Ascending aorta (tissue), 2 donors: ENCODE data around the gene KIDINS220. TPM values are rescaled to one million over a fixed set of nuclear protein-coding genes. Genes with fewer than 3 reads are reported as not detected.
A peak's percentile ranks its signal among the peaks of the same experiment; 100 is the strongest.

ENCODE experiments used
- DNase-seq, 2 donors: peaks; one replicate each; pipeline ENCODE4 v3.0.0-alpha.2; 2019; ENCODE audit warnings: low spot score in 2 of 2
- H3K27ac ChIP-seq, 2 donors: fragments of 200-600 bp; sonication (generic); one replicate each; pipeline ENCODE4 v1.5.1; 2016 to 2017; ENCODE audit warnings: mild to moderate bottlenecking in 1 of 2
- H3K27me3 ChIP-seq: fragments of 200-600 bp; sonication (generic); one replicate; pipeline ENCODE4 v1.5.1; 2017
- H3K36me3 ChIP-seq, 2 donors: fragments of 200-600 bp; sonication (generic); one replicate each; pipeline ENCODE4 v1.5.1; 2016
- H3K4me1 ChIP-seq, 2 donors: fragments of 200-600 bp; sonication (generic); one replicate each; pipeline ENCODE4 v1.5.1; 2016 to 2017; ENCODE audit warnings: mild to moderate bottlenecking in 1 of 2
- H3K4me3 ChIP-seq, 2 donors: fragments of 200-600 bp; sonication (generic); one replicate each; pipeline ENCODE4 v1.5.1; 2016 to 2017; ENCODE audit warnings: mild to moderate bottlenecking in 1 of 2
- H3K9me3 ChIP-seq, 2 donors: fragments of 200-600 bp; sonication (generic); one replicate each; pipeline ENCODE4 v1.5.1; 2016
- intact Hi-C: fragments of 100-400 bp; cut with DNase I; formaldehyde crosslinking; loops from one replicate; pipeline ENCODE4 v1.15.1; 2023
- total RNA-seq: library from RNA; depleted of rRNA; stranded (reverse); fragments of >200 nt; gene quantifications from one replicate; pipeline ENCODE4 v1.1.0, GENCODE V29; 2016
- TF ChIP-seq, protein P1 (sequence below), 3 experiments: fragments of 200-600 bp in 2 of 3; fragments of 450-650 bp in 1 of 3; sonication (generic) in 2 of 3; IDR thresholded peaks; one replicate each; pipeline ENCODE4 v1.5.1; 2016 to 2019; ENCODE audit warnings: antibody characterized with exemption in 3 of 3, mild to moderate bottlenecking in 1 of 3, moderate library complexity in 1 of 3

Gene KIDINS220
- total RNA-seq, 1 donor from 2014 or later = 59.1 TPM

- no peak overlapping the region for H3K27ac ChIP-seq
Measured at GRCh38 chr2:8882094-8882493, 44.7 kb upstream of the KIDINS220 start.

DNA sequence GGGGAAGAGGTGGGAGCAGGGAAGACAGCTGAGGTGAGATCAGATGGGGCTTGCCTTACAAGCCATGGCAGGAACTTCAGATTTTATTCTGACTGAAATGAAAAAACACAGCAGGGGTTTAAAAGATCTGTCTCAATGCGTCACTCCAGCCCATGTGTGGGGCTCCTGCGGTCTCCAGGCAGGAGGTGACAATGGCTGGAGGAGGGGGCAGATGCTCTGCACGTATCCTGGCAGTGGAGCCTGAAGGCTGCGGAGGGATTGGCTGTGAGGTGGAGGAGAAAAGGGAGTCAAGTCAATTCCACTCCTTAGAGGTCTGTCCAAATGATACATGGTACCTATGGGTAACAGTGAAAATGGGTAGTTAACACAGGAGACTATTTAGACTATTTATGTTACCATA is 40.5 kb upstream of the KIDINS220 start:
- H3K4me1 ChIP-seq = no peaks in the 10 kb centered on the region
- TF ChIP-seq, protein P1, sequence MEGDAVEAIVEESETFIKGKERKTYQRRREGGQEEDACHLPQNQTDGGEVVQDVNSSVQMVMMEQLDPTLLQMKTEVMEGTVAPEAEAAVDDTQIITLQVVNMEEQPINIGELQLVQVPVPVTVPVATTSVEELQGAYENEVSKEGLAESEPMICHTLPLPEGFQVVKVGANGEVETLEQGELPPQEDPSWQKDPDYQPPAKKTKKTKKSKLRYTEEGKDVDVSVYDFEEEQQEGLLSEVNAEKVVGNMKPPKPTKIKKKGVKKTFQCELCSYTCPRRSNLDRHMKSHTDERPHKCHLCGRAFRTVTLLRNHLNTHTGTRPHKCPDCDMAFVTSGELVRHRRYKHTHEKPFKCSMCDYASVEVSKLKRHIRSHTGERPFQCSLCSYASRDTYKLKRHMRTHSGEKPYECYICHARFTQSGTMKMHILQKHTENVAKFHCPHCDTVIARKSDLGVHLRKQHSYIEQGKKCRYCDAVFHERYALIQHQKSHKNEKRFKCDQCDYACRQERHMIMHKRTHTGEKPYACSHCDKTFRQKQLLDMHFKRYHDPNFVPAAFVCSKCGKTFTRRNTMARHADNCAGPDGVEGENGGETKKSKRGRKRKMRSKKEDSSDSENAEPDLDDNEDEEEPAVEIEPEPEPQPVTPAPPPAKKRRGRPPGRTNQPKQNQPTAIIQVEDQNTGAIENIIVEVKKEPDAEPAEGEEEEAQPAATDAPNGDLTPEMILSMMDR (IDR thresholded peaks at IDR 0.05) = no peak
- intact Hi-C loops = loop anchor here (10.0 kb wide), 1 partner anchor 457 kb away; no protein-coding TSS in a partner anchor

More at GRCh38 chr2:8882094-8882493, 44.7 kb upstream of the KIDINS220 start:
- intact Hi-C loops = no loop called here
- no peaks in the 10 kb centered on the region for H3K4me1 ChIP-seq
- no peak overlapping the region for H3K4me3 ChIP-seq
- no peaks in the 10 kb centered on the region for H3K27me3 ChIP-seq
- TF ChIP-seq, protein P1 (IDR thresholded peaks at IDR 0.05) = no peak
- H3K36me3 ChIP-seq = peaks cover 3 to 21% of the 10 kb centered on the region in 2 donors
- no peaks in the 10 kb centered on the region for H3K9me3 ChIP-seq
- no peak for DNase-seq

GRCh38 chr2:8877332-8877731 is 39.9 kb upstream of the KIDINS220 start:
- intact Hi-C loops = loop anchor here (10.0 kb wide), 1 partner anchor 457 kb away; no protein-coding TSS in a partner anchor
- no peak overlapping the region for H3K27ac ChIP-seq
- DNase-seq = no peak
- peaks cover 3 to 36% of the 10 kb centered on the region in 2 donors for H3K36me3 ChIP-seq
- H3K4me3 ChIP-seq = no peak overlapping the region
- no peaks in the 10 kb centered on the region for H3K4me1 ChIP-seq
- TF ChIP-seq, protein P1 (IDR thresholded peaks at IDR 0.05) = no peak
- H3K9me3 ChIP-seq = no peaks in the 10 kb centered on the region
- no peaks in the 10 kb centered on the region for H3K27me3 ChIP-seq

More for the DNA sequence above, 40.5 kb upstream of the KIDINS220 start:
- peaks cover 3 to 37% of the 10 kb centered on the region in 2 donors for H3K36me3 ChIP-seq
- no peak overlapping the region for H3K27ac ChIP-seq
- H3K27me3 ChIP-seq = no peaks in the 10 kb centered on the region
- no peak for DNase-seq
- no peaks in the 10 kb centered on the region for H3K9me3 ChIP-seq
- H3K4me3 ChIP-seq = no peak overlapping the region

GRCh38 chr2:8876628-8877027 is 39.2 kb upstream of the KIDINS220 start:
- Histone ChIP-seq H3K9me3 (no peaks in the 10 kb centered on the region), H3K4me3 (no peak overlapping the region), H3K4me1 (no peaks in the 10 kb centered on the region), H3K36me3 (peaks cover 3 to 32% of the 10 kb centered on the region in 2 donors), H3K27me3 (no peaks in the 10 kb centered on the region), H3K27ac (no peak overlapping the region)
- no peak for DNase-seq
- intact Hi-C loops = loop anchor here (10.0 kb wide), 1 partner anchor 458 kb away; no protein-coding TSS in a partner anchor
- TF ChIP-seq, protein P1 (IDR thresholded peaks at IDR 0.05) = no peak

- H3K4me1 ChIP-seq = no peaks in the 10 kb centered on the region
- H3K27ac ChIP-seq = no peak overlapping the region
- H3K36me3 ChIP-seq = peaks cover 0 to 24% of the 10 kb centered on the region in 2 donors
- no peaks in the 10 kb centered on the region for H3K9me3 ChIP-seq
- no peak for DNase-seq
- H3K4me3 ChIP-seq = no peak overlapping the region
- intact Hi-C loops = loop anchor here (1.0 to 10.0 kb wide), 2 partner anchors 266 to 462 kb away; no protein-coding TSS in a partner anchor
- TF ChIP-seq, protein P1 (IDR thresholded peaks at IDR 0.05) = peak; percentile 20 to 54 (median 34)
- no peaks in the 10 kb centered on the region for H3K27me3 ChIP-seq
Measured at GRCh38 chr2:8872821-8873432, 35.5 kb upstream of the KIDINS220 start.
